ENCODE results near the gene SPAG6.

SPAG6 gene

DNA sequence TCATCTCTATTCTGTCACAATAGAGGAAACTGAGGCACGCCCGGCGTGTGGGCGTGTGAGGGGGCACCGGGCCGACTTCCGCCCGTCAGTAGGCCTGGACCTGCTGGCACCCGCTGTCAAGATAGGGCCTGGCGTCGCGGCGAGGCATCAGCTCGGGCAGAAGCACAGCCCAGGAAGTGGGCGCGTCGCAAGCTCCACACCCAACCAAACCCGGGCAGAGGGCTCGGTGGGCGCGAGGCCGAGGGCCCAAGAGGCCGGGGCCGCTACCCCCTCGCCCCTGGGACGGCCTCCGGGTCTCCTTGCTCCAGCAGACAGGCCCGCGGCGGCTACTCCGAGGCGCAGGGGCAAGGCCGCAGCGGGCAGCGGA, 91.2 kb downstream of the SPAG6 start:
- Mint-ChIP-seq H3K27me3 (no peaks in the 10 kb centered on the region), H3K27ac (peak overlapping the region; percentile 98), H3K4me3 (peak overlapping the region; percentile 93 to 96), H3K9me3 (no peaks in the 10 kb centered on the region), H3K4me1 (peaks cover 26 to 61% of the 10 kb centered on the region in 2 donors), H3K36me3 (no peaks in the 10 kb centered on the region)
- DNase-seq, result no peak
- peak; percentile 50 to 64 for ATAC-seq (replicated peaks)

DNA sequence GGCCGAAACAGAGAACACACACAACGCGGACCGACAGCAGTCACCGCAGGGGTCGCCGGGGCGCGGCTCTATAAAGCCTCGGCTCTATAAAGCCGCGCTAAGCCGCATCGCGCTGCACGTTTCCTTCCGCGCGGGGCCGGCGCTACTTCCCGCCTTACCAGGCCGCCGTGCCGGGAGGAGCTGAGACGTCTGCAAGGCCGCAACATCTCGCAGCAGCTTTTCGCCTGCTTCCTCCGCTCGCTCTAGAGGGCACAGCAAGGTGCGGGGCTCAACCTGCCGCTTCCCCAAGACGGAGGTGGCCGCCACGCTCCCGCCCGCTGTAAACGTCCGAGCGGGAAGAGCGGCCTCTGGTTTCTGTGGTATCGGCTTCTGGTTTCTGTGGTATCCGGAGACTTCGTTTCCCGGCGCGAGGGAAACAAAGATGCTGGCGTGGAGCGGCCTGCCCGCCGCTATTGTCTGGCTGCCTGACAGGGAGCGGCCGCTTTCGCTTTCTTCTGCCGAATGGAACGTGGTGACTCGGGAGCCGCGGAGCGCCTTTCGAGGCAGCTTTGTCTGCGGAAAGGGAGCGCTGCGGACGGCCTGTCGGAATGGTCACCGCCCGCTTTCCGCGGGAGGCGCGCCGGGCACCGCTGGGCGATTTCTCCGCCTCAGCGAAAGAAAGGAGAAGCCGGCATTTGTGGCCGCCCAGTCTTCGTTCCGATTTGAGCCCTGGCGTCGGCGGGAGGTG, 91.8 kb downstream of the SPAG6 start:
- peak overlapping the region; percentile 93 to 96 for H3K4me3 Mint-ChIP-seq
- ATAC-seq (replicated peaks), result peak; percentile 83 to 86
- no peaks in the 10 kb centered on the region for H3K27me3 Mint-ChIP-seq
- peak; percentile 87 for DNase-seq
- H3K9me3 Mint-ChIP-seq, result no peaks in the 10 kb centered on the region
- H3K27ac Mint-ChIP-seq, result peak overlapping the region; percentile 98
- no peaks in the 10 kb centered on the region for H3K36me3 Mint-ChIP-seq
- H3K4me1 Mint-ChIP-seq, result peaks cover 31 to 66% of the 10 kb centered on the region in 2 donors

DNA sequence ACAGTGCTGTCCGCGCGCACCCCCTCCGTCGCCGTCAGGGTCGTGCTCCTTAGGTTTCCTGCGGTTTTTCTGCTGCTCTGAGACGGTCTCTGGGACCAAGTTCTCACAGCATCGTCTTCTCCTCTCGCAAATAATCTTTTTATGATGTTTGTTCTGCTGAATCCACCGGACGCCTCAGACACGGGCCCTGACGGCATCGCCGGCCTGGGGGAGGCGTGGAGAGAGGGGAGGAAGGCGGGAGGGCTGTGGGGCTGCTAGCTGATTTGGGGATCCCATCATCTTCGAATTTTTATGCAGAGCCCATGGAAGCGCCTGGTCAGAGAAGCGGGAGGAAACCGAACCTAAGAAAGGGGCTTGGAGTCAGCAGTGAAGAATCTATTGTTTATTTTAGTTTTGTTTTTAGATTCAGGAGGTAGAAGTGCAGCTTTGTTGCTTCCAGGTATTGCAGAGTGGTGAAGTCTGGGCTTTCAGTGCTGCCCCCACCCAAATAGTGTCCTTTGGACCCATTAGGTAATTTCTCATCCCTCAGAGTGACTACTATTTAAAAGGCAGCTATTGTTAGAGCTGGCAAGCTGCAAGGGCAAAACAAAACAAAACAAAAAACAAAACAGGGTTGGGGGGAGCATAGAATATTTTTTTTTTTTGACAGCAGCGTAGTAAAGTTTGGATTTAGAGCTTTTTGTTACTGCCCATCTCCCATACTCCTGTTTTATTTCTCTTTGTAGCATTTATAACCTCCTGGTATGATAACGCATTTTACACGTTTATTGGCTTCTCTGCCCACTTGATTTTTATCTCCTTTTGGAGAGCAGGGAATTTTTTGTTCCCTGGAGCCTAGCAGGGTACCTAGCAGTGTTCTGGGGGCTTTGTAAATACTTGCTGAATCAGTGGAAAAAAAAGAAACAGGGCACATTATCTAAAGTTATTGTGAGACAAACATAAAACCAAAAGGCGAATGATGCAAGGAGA, 92.6 kb downstream of the SPAG6 start:
- peak overlapping the region; percentile 93 to 96 for H3K4me3 Mint-ChIP-seq
- peak overlapping the region; percentile 98 for H3K27ac Mint-ChIP-seq
- H3K9me3 Mint-ChIP-seq, result no peaks in the 10 kb centered on the region
- H3K27me3 Mint-ChIP-seq, result no peaks in the 10 kb centered on the region
- H3K4me1 Mint-ChIP-seq, result peaks cover 37 to 73% of the 10 kb centered on the region in 2 donors
- peak; percentile 38 to 45 for ATAC-seq (replicated peaks)
- DNase-seq, result peak; percentile 49
- no peaks in the 10 kb centered on the region for H3K36me3 Mint-ChIP-seq

DNA sequence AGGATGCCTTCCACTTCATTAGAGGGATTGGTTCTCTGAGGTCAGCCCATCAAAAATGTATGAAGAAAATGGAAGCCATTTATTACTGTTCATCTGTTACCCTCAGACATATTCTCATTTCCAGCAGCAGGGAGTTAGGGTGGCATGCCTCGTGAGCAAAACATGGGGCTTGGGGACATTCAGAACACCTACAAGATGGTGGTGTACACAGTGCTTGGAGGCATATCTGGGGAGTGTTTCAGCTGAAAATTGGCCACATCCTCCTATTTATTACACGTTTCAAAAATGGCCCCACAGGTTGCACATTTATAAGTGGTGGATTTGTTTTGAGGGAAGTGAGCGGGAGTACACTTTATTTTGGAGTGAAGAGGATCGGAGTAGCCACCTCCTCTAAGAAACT, 93.4 kb downstream of the SPAG6 start:
- ATAC-seq (replicated peaks) (no peak), DNase-seq (no peak)
- Mint-ChIP-seq H3K4me1 (peaks cover 38 to 79% of the 10 kb centered on the region in 2 donors), H3K9me3 (no peaks in the 10 kb centered on the region), H3K27ac (peak overlapping the region; percentile 98), H3K36me3 (no peaks in the 10 kb centered on the region), H3K4me3 (peak overlapping the region; percentile 93 to 96), H3K27me3 (no peaks in the 10 kb centered on the region)

DNA sequence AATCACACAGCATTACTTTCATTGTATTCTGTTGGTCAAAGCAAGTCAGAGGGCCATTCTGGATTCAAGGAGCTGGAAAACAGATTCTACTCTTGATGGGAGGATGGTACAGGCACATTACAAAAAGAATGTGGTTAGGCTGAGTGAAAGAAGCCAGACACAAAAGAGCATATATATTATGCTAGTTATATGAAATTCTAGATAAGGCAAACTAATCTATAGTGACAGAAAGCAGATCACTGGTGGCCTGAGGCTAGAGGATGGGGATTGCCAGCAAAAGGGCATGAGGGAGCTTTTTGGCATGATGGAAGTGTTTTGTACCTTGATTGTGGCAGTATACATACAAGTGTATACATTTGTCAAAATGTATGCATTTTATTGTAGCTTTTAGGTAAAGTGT, 96.8 kb downstream of the SPAG6 start:
- no peaks in the 10 kb centered on the region for H3K36me3 Mint-ChIP-seq
- H3K4me3 Mint-ChIP-seq, result no peak overlapping the region
- no peaks in the 10 kb centered on the region for H3K9me3 Mint-ChIP-seq
- H3K4me1 Mint-ChIP-seq, result peaks cover 29 to 53% of the 10 kb centered on the region in 2 donors
- ATAC-seq (replicated peaks) (no peak), DNase-seq (no peak)
- no peaks in the 10 kb centered on the region for H3K27me3 Mint-ChIP-seq
- H3K27ac Mint-ChIP-seq, result no peak overlapping the region

DNA sequence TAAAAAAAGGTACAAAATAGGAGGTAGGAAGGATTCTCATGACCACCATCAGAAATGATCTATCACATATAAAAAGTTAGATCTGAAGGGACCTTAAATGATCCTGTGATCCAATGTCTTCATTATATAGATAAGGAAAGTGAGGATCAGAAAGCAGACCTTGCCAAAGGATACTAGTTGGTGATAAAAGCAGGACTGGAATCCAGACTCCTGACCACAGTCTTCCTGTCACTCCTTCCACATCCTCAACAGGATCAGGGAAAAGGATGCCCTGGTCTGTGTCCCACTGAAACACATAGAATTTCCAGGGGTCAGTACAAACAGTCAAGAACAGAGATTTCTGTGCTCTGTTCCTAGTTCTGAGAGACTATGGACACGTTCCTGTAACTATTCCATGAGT, 97.2 kb downstream of the SPAG6 start:
- H3K9me3 Mint-ChIP-seq, result no peaks in the 10 kb centered on the region

DNA sequence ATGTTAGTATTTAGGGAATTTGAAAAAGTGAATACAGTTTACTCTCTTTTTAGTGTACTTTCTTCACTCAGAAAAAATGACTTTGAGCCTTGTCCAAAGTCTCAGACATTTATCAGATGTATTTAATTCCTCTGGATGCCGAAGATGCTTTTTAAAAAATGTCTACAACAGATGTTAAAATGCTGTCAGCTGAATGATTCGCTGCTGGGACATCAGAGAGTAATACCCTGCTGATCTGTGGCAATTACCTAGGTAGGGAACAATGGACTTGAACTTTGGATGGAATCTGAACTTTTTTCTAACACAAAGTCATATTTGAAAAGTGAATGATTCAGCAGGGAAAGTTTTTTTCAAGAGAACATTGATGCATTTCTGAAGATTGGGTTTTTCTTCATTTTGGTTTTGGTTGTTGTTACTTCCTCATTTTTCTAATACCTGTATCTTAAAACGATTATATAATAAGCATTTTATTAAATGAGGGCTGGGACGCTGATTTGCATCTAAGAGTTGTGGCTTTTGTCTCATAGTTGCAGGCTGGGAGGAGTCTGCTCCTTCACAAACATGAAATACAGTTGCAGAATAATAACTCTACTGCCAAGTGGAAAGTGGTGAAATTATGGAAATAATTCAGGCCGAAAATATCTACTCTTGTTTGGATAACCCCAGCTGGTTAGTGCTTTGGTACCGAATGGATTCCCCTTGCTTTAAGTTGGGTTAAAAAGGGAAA, 98.0 kb downstream of the SPAG6 start:
- no peak overlapping the region for H3K4me3 Mint-ChIP-seq
- no peak overlapping the region for H3K27ac Mint-ChIP-seq
- peaks cover 28 to 46% of the 10 kb centered on the region in 2 donors for H3K4me1 Mint-ChIP-seq
- H3K9me3 Mint-ChIP-seq, result no peaks in the 10 kb centered on the region
- no peaks in the 10 kb centered on the region for H3K36me3 Mint-ChIP-seq
- peak; percentile 52 to 78 for ATAC-seq (replicated peaks)
- no peak for DNase-seq
- no peaks in the 10 kb centered on the region for H3K27me3 Mint-ChIP-seq

More for the DNA sequence above, 97.2 kb downstream of the SPAG6 start:
- no peak overlapping the region for H3K4me3 Mint-ChIP-seq
- H3K27ac Mint-ChIP-seq, result no peak overlapping the region
- no peak for ATAC-seq (replicated peaks)
- peaks cover 29 to 53% of the 10 kb centered on the region in 2 donors for H3K4me1 Mint-ChIP-seq
- no peaks in the 10 kb centered on the region for H3K36me3 Mint-ChIP-seq
- DNase-seq, result no peak
- H3K27me3 Mint-ChIP-seq, result no peaks in the 10 kb centered on the region

DNA sequence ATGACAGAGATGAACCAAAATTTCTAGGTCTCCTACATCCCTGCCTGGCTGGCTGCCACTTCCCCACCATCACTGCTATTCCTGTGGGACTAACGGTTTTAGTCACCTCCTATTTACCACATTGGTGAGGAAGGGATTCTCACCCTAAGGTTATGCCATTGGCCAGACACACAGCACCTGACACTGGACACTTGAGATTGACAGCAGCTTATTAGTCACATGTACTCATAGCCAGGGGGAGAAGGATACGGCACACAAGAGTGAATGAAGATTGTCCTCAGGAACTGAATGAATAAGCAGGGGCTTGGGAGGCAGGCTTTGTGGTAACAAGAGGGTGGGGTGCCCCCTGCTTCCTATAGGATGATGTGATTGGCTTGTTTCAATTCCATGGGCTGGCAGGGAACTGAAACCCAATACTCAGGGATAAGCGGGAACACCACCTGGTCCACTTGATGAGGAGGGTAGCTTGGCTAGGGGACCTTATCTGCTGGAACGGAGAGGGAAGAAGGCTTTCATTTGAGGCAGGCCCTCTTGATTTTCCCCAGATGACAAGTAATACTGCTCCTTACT, 99.0 kb downstream of the SPAG6 start:
- no peak for ATAC-seq (replicated peaks)
- Mint-ChIP-seq H3K4me1 (peaks cover 24 to 36% of the 10 kb centered on the region in 2 donors), H3K27me3 (no peaks in the 10 kb centered on the region)

DNA sequence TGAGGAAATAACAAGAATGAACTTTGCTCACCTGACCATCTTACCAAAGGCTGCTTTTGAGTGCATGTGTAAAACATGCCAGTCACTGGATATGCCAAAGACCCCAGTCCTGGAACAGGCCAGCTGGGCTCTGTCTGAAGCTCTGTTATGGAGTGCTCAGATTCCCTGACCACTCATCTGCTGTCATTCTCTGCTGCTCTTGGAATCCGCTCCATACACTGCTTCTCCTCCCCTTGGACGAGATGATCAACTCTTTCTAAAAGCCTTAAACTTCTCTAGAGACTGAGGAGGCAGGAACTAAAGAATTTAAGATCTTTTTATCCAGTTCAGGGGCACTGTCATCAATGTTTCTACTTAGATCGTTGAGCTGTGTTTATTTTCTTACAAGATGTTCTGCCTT, 100.2 kb downstream of the SPAG6 start:
- ATAC-seq (replicated peaks), result no peak
- DNase-seq, result no peak
- Mint-ChIP-seq H3K4me1 (peaks cover 19 to 30% of the 10 kb centered on the region in 2 donors), H3K9me3 (no peaks in the 10 kb centered on the region), H3K4me3 (no peak overlapping the region), H3K27me3 (no peaks in the 10 kb centered on the region), H3K36me3 (no peaks in the 10 kb centered on the region), H3K27ac (no peak overlapping the region)

More for the DNA sequence above, 99.0 kb downstream of the SPAG6 start:
- H3K4me3 Mint-ChIP-seq, result no peak overlapping the region
- DNase-seq, result no peak
- no peaks in the 10 kb centered on the region for H3K9me3 Mint-ChIP-seq
- H3K36me3 Mint-ChIP-seq, result no peaks in the 10 kb centered on the region
- H3K27ac Mint-ChIP-seq, result no peak overlapping the region

DNA sequence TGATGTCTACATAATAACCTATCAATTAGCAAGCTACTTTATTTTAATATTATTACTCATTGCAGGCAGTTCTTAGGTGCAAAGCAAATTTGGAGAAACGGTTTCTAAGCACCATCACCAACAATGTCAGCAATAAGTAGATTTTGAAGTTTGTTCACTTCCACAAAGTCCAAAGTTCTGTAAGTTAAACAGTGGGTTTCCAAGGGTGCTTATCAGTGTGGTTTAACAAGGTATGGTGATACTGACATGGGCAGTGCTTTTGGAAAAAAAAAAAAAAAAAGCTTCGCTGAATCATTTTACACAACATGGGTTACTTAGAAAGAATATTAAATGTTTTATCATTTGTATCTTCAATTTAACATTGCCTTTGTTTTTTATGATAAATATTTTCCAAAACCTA, 101.8 kb downstream of the SPAG6 start:
- no peak for DNase-seq
- Mint-ChIP-seq H3K27ac (no peak overlapping the region), H3K4me3 (no peak overlapping the region), H3K36me3 (no peaks in the 10 kb centered on the region), H3K4me1 (peaks cover 11 to 16% of the 10 kb centered on the region in 2 donors), H3K27me3 (no peaks in the 10 kb centered on the region), H3K9me3 (peaks cover 0 to 2% of the 10 kb centered on the region in 2 donors)
- no peak for ATAC-seq (replicated peaks)

DNA sequence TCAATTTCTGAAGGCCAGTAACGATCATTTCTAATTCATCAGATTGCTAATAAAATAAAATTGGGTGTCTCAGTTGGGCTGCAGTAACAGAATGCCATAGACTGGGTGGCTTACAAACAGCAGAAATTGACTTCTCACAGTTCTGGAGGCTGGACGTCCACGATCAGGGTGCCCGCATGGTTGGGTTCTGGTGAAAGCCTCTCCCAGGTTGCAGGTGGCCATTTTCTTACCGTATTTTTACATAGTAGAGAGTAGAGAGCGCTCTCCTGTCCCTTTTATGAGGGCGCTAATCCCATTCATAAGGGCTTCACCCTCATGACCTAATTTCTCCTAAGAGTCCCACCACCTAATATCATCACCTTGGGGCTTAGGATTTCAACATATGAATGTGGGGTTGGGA, 106.0 kb downstream of the SPAG6 start:
- DNase-seq (no peak), ATAC-seq (replicated peaks) (no peak)
- no peak overlapping the region for H3K27ac Mint-ChIP-seq
- H3K36me3 Mint-ChIP-seq, result no peaks in the 10 kb centered on the region
- peaks cover 0 to 2% of the 10 kb centered on the region in 2 donors for H3K9me3 Mint-ChIP-seq
- H3K4me1 Mint-ChIP-seq, result peaks cover 12 to 26% of the 10 kb centered on the region in 2 donors
- H3K4me3 Mint-ChIP-seq, result no peak overlapping the region
- no peaks in the 10 kb centered on the region for H3K27me3 Mint-ChIP-seq

DNA sequence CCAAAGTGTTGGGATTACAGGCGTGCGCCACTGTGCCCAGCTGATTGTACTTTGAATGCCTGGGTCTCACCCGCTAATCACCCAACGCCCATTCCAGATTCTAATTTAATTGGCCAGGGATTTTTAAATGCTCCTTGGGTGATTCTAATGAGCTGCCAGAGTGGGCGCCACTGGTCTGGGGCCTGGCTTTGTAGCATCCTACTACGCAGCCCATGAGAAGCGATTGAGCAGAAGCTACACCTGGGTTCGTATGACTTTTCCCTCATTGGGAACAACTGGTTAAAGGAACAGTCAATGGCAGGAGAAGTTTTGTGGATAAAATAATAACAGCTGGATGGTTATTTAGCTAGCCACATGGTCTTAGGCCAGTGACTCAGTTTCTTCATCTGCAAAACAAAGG, 108.0 kb downstream of the SPAG6 start:
- H3K27ac Mint-ChIP-seq, result no peak overlapping the region
- no peak overlapping the region for H3K4me3 Mint-ChIP-seq
- DNase-seq (no peak), ATAC-seq (replicated peaks) (no peak)
- H3K4me1 Mint-ChIP-seq, result peaks cover 15 to 26% of the 10 kb centered on the region in 2 donors
- H3K27me3 Mint-ChIP-seq, result no peaks in the 10 kb centered on the region
- peaks cover 0 to 2% of the 10 kb centered on the region in 2 donors for H3K9me3 Mint-ChIP-seq
- H3K36me3 Mint-ChIP-seq, result no peaks in the 10 kb centered on the region

DNA sequence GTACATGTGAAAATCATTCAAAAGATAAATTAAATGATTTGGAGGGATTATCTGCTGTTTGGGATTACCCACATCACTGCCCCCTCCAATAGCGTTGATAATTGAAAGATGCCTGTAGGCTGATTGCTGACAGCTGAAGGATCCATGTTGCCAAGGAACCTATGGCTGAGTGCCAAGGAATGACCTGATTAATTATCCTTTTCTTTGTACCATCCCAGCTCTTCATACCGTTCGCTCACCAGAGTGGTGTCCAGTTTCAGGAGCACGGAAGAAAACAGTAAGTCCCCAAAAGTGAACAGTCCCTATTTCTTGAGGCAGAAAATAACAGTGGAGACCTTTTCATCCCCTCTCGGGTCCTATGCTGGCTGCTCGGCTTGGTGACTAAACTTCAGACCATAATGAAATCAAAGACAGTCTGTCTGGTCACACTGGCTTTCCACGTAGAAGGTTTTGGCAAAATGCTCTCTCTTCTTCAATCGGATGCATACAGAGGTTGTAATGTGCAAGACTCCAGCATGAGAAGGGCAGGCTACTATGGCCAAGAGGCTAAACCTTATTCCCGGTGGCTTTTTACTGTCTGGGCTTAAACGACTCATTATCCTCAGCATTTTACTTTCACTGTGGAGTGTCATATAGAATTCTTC, 108.8 kb downstream of the SPAG6 start:
- DNase-seq, result no peak
- Mint-ChIP-seq H3K9me3 (peaks cover 0 to 2% of the 10 kb centered on the region in 2 donors), H3K4me3 (no peak overlapping the region), H3K27me3 (no peaks in the 10 kb centered on the region), H3K27ac (no peak overlapping the region), H3K36me3 (no peaks in the 10 kb centered on the region), H3K4me1 (peaks cover 15 to 26% of the 10 kb centered on the region in 2 donors)
- ATAC-seq (replicated peaks), result no peak

All from stimulated activated naive B cell treated with anti-CD40 and anti-IgM and Interleukin-4, amounts not matched to agents 10 μg/mL and 1 μg/mL and 100 μg/mL, for 72 hours (primary cell).